ENCODE results near the gene AGBL4.

DNA sequence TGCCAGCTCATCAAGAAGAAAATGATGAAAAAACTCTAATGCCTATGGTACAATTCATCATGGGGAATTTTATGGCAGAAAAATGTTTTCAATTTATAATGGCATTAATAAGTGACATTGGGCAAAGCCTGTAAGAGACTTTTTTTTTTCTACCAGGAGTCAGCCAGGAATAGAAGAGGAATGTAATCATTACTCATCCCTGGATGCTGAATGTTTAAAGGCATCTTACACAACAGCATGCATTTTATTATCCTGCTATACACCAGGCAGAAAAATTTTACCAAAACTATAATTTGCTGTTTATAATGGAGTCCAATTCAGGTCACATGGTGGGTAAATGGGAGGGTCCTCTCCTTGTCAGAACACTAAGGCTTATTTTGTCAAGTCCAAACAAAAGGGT lies 1057.2 kb downstream of the AGBL4 start:
- TF ChIP-seq EZH2 (IDR thresholded peaks at IDR 0.05; ENCODE audit: insufficient read depth, poor library complexity, severe bottlenecking) (no peak), EZH2phosphoT487 (IDR thresholded peaks at IDR 0.05; ENCODE audit: insufficient read depth, low read depth) (no peak)

Measured in GM23248 (cell line).